Activated CD8-positive, alpha-beta memory T cell treated with anti-CD3 and anti-CD28 coated beads for 1 hour (primary cell): Measurements from ENCODE around the gene PPP1R13L.
"Not testable (repeated sequence)": the region's sequence is repeated elsewhere in the genome, so short reads cannot be mapped to it uniquely, and the experiment has no call there.

Experiments used
- DNase-seq, 2 donors: peaks; one replicate each; pipeline ENCODE4 v3.0.0-alpha.2; 2020; ENCODE audit warnings: low read depth in 1 of 2; ENCODE audit errors: extremely low read depth in 1 of 2

Gene PPP1R13L

GRCh38 chr19:45404557-45405434, at the start of gene PPP1R13L:
Gene PPP1R13L (minus strand): TSS chr19:45405069. CDS start chr19:45398318, 6,751 bp downstream.
- no peak for DNase-seq

GRCh38 chr19:45451850-45452387, 47.0 kb upstream of the PPP1R13L start:
- DNase-seq: no peak

GRCh38 chr19:45451131-45451849, 46.4 kb upstream of the PPP1R13L start:
- DNase-seq: no peak

- no peak for DNase-seq
Measured at GRCh38 chr19:45450012-45450333, 45.1 kb upstream of the PPP1R13L start.

- no peak for DNase-seq
Measured at GRCh38 chr19:45448887-45449299, 44.0 kb upstream of the PPP1R13L start.

- no peak for DNase-seq
Measured at GRCh38 chr19:45448425-45448756, 43.5 kb upstream of the PPP1R13L start.

- no peak for DNase-seq
Measured at GRCh38 chr19:45446944-45447343, 42.1 kb upstream of the PPP1R13L start.

- no peak for DNase-seq
Measured at GRCh38 chr19:45446295-45446694, 41.4 kb upstream of the PPP1R13L start.

GRCh38 chr19:45445139-45445538, 40.3 kb upstream of the PPP1R13L start:
- DNase-seq: no peak

GRCh38 chr19:45444318-45445041, 39.6 kb upstream of the PPP1R13L start:
- peak; percentile 52 to 72 for DNase-seq

GRCh38 chr19:45443462-45444317, 38.8 kb upstream of the PPP1R13L start:
- no peak for DNase-seq

GRCh38 chr19:45442778-45443461, 38.1 kb upstream of the PPP1R13L start:
- DNase-seq: peak in 1 of 2 donors; percentile 21

GRCh38 chr19:45442408-45442777, 37.5 kb upstream of the PPP1R13L start:
- DNase-seq: no peak

GRCh38 chr19:45440873-45441654, 36.2 kb upstream of the PPP1R13L start:
- no peak for DNase-seq

- DNase-seq: no peak
Measured at GRCh38 chr19:45440259-45440638, 35.4 kb upstream of the PPP1R13L start.

- peak; percentile 68 to 78 for DNase-seq
Measured at GRCh38 chr19:45439569-45440258, 34.8 kb upstream of the PPP1R13L start.

GRCh38 chr19:45439190-45439568, 34.3 kb upstream of the PPP1R13L start:
- no peak for DNase-seq

GRCh38 chr19:45437328-45437727, 32.5 kb upstream of the PPP1R13L start:
- no peak for DNase-seq

GRCh38 chr19:45432543-45432942, 27.7 kb upstream of the PPP1R13L start:
- not testable (repeated sequence) for DNase-seq
